GM21528 (cell line): ENCODE results near the gene VCL.
"Not testable (repeated sequence)": the region's sequence is repeated elsewhere in the genome, so short reads cannot be mapped to it uniquely, and the experiment has no call there.

ENCODE experiments used
- ATAC-seq: cut with Tn5 transposase; IDR thresholded peaks from one replicate; pipeline ENCODE4 v1.9.1; 2021; ENCODE audit warnings: mild to moderate bottlenecking, moderate library complexity; ENCODE audit not compliant: unreplicated experiment, low FRiP score

VCL gene

GRCh38 chr10:74033702-74034101 is 35.8 kb downstream of the VCL start:
- ATAC-seq = no peak

DNA sequence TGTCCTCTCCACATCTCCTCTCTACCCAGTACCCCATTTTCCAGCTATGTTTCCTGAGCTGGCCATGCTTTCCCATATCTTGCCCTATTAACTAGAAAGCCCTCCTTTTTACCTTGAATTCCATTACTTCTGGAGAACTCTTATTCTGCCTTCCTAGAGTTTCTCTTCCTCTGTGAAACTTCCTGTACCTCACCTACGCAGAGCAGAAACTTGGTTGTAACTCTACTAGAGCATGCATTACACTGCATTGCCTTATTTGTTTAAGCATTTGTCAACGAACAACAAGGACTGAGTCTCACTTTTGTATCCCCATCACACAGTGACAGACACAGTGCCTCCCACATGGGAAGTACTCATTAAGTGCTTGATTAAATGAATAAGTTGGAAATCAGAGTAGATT is 36.4 kb downstream of the VCL start:
- no peak for ATAC-seq

GRCh38 chr10:74035303-74035702 is 37.4 kb downstream of the VCL start:
- no peak for ATAC-seq

GRCh38 chr10:74036474-74036873 is 38.6 kb downstream of the VCL start:
- ATAC-seq = no peak

- ATAC-seq = no peak
These were observed 41.7 kb downstream of the VCL start for GRCh38 chr10:74039561-74040145.

DNA sequence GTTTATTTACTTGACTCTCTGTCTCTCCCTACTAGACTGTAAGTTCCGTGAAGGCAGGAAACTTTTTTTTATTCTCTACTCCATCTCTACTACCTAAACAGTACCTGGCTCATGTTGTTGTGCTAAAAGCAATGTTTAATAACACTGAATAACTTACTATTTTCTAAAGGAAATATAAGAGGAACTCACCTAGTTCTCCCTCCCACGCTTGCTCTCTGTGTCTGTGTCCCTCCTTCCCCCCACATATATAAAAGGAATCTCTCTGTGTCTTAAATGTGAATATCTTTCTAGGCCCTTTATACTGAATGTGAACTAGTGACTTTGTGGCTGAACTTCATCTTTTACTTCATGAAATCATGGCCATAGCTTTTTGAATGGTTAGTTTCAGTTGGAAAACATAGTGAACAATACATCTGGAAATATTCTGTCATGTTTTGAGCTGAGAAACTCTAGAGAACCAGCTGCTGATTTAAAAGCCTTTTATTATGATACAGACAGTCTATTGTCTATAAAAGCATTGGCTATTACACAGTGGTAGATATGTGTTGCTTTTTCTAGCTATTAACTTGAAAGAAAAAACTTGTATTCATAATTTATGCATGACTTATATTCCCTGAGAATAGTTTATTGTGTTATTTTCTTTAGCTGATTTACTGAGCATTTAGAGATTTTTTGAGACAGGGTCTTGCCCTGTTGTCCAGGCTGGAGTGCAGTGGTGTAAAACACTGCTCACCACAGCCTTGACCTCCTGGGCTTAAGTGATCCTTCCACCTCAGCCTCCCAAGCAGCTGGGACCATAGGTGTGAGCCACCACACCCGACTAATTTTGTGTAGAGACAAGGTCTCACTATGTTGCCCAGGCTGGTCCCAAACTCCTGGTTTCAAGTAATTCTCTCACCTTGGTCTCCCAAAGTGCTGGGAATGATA is 42.5 kb downstream of the VCL start:
- no peak for ATAC-seq

- ATAC-seq = no peak
These were observed 46.5 kb downstream of the VCL start for GRCh38 chr10:74044419-74044818.

- no peak for ATAC-seq
These were observed 49.4 kb downstream of the VCL start for GRCh38 chr10:74047304-74047703.

- no peak for ATAC-seq
These were observed 50.0 kb downstream of the VCL start for GRCh38 chr10:74047871-74048270.

DNA sequence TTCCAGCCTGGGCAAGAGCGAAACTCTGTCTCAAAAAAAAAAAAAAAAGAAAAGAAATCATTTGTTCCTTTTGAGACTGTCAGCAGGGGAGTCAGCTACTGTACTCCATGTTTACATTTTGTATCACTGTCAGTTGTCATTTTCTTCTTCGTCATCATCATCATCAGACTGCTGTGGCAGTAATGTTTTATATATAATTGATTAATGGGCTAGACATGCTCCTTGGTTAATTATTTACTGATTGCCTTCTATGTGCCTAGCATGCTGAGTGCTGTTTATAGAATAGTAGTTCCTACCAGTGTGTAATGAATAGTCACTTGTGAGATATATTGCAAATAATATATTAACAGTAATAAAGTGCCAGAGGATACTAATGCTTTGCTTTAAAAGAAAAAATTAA is 50.5 kb downstream of the VCL start:
- ATAC-seq = no peak

DNA sequence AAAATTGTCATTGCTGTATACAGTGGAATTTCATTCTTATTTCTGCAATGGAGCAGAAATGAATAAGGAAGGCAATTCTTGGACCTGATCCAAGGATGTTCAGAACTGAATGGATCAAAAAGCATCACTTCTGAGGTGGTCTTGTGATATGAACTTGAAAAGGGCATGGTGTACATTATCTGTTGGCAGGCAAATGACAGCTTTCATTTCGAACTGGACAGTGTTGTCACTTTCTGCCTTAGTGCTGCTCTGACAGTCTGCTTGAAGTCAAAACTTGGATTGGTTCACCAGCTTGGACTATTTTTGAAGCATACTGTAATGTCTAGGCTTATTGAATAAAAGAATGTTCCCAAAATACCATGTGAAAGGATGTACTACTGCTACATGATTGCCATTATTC is 52.0 kb downstream of the VCL start:
- ATAC-seq = no peak

GRCh38 chr10:74050653-74051052 is 52.7 kb downstream of the VCL start:
- ATAC-seq = no peak

DNA sequence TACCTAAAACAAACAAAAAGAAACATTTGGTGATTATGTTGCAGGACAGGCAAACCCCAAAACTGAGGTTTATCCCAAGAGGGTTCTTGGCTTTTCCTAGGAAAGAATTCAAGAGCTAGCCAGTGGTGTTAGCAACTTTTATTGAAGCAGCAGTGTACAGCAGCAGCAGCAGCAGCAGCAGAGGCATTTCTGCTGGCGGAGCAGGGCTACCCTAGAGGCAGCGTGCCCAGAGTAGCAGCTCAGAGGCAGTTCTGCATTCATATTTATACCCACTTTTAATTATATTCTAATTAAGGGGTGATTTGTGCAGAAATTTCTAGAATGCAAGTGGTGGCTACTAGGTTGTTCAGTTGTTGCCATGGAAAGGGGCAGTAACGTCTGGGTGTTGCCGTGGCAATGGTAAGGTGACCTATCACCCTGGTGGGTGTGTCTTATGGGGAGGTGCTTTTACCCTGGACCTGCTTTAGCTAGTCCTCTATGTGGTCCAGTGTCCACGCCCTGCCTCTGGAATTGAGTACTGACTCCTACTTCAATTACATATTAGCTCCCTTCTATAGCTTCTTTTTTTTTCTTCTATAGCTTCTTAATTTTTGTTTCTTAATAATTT is 53.9 kb downstream of the VCL start:
- ATAC-seq = no peak

- ATAC-seq = no peak
These were observed 55.1 kb downstream of the VCL start for GRCh38 chr10:74052994-74053393.

DNA sequence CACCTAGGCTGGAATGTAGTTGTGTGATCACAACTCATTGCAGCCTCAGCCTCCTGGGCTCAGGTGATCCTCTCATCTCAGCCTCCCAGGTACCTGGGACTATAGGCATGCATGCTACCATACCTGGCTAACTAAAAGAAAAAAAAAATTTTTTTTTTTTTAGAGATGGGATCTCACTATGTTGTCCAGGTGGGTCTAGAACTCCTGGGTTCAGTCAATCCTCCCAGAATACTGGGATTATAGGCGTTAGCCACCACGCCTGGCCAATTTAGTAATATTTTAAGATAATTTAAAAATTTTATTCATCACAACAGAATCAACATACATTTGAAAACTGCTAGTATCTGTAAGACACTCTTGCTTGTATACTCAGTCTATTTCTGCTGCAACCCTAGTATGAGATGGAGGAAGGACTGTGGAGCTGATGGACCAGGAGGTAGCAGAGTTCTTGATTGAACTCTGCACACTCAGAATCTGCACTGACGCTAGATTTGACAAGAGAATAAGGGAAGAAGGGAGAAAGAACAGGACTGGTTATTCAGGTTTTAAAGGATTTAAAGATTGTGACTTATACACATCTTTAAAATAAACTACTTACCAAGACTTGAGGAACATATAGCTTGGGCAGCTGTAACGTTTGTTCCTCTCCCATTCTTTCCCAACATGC is 57.6 kb downstream of the VCL start:
- no peak for ATAC-seq

GRCh38 chr10:74056050-74056818 is 58.3 kb downstream of the VCL start:
- ATAC-seq = no peak

- ATAC-seq = no peak
These were observed 60.2 kb downstream of the VCL start for GRCh38 chr10:74058071-74058470.

GRCh38 chr10:74058658-74059057 is 60.7 kb downstream of the VCL start:
- ATAC-seq = no peak

- ATAC-seq = no peak
These were observed 63.2 kb downstream of the VCL start for GRCh38 chr10:74061104-74061503.

DNA sequence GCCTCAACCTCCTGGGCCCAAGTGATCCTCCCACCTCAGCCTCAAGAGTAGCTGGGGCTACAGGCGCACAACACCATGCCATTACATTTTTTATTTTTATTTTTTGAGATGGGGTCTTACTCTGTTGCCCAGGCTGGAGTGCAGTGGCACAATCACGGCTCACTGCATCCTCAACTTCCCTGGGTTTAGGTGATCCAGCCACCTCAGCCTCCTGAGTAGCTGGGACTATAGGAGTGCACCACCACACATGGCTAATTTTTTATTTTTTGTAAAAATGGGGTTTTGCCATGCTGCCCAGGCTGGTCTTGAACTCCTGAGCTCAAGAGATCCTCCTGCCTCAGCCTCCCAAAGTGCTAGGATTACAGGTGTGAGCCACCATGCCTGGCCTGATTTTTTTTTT is 64.1 kb downstream of the VCL start:
- not testable (repeated sequence) for ATAC-seq
